Renal cortex interstitium (tissue), 11 donors: Measurements from ENCODE around the gene PRSS12. TPM values are rescaled to one million over a fixed set of nuclear protein-coding genes. Genes with fewer than 3 reads are reported as not detected.

Experiments
- DNase-seq, 11 donors: peaks; one replicate each; pipeline ENCODE4 v3.0.0-alpha.2; 2013; ENCODE audit warnings: low read depth in 9 of 11, low spot score in 4 of 11; ENCODE audit errors: extremely low read depth in 1 of 11
- polyA plus RNA-seq, 3 donors: library from polyadenylated mRNA; unstranded; fragments of 120-200 nt; gene quantifications; one replicate each; pipeline ENCODE4 v1.2.1, GENCODE V29; 2013; ENCODE audit not compliant: insufficient read length in 3 of 3

Gene PRSS12
- polyA plus RNA-seq, 3 donors, result 8.8 to 11.2 (median 9.1) TPM

DNA sequence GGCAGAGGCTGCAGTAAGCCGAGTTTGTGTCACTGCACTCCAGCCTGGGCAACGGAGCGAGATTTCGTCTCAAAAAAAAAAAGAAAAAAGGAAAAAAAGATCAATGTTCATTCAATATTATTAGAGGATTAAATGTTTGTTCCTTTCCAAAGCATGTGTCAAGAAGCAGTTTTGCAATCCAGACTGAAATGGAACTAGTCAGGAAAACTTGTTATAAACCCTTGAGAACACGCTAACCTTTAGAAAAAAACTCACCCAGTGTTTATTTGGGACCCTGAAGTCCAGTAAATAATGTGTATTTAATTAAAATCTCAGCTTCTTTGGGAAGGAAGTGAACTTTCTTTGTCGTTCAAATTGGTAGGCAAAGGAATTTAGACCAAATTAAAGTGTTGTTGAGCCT is 16.4 kb upstream of the PRSS12 start:
- no peak for DNase-seq

DNA sequence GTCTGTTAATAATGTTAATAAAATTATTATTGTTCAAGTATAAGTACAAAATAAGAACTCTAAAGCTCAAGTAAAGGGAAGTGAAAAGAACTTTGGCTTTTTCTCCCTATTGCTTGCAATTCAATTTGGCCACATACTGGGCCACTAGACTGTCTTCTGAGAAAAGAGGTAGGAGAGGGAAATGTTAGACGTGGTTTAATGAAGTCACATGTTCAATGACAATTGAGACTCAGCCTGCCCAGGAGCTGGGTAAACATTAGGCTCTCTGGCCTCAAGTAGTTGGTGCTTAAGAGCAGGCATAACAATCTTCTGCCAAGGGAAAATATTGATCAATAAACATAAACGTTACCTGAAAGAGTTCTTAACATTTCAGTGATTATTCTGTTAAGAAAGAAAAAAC is 15.1 kb upstream of the PRSS12 start:
- no peak for DNase-seq

DNA sequence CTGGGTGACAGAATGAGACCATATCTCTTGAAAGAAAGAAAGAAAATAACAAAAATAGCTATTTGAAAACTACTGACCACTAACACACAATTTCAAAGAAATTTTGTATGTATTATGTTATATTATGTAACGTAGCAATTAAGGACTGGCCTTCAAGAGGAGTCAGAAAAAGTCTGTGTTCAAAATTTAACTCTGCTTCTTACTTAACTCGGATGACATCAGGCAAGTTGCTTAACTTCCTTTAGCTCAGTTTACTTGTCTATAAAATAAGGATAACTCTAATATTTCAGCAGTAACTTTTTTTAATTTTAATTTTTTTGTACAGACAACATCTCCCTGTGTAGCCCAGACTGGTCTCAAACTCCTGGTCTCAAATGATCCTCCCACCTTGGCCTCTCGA is 14.6 kb upstream of the PRSS12 start:
- no peak for DNase-seq

DNA sequence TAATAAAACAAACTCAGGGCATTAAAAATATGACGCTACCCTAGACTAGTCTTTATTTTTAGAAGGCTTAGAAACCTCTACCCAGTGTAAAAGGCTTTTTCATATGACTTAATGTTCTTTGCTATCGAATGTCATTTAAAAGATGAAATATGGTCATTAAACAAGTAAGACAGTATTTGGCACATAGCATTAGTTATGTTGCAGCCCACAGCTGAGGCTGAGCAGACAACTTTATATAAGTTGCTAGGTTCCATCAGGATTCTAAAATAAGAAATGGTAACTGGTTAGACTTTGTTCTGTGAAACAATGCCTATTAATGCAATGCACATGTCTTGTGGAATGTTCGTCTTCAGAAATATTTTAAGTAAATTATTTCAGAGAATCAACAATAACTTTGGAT is 10.4 kb upstream of the PRSS12 start:
- no peak for DNase-seq

DNA sequence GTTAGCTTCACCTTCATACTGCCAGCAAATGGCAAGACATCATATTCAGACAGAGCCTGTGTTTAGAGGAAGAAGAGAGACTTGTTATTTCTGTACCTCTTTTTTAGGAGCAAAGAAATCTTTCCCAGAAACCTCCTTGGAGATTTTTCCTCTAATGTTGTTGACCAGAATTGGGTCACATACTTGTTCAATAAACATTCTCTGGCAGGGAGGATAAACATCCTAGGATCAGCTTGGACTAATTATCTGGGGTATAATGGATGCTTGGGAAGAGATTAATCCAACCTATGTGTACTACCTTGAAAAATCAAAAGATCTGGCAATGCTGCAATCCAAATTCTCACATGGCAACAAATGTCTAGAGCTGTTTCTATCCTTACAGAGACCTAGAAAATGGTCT is 8.4 kb upstream of the PRSS12 start:
- no peak for DNase-seq

DNA sequence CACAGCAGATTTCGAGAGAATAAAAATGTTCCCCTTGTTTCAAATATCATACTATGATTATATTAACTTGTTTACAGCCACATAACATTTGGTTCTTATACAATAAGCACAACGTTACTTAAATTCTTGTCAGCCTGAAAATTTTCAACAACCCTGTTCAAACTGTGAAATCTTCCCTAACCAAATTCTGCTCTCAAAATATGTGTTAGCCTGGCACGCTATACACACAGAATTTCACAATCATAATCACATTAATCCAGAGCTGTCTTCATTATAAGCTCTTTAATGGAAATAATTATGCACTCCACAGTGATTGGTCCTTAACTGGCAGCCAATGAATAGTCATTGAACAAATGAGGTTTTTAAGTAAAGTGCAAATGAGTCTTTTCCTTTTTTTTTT is 7.3 kb upstream of the PRSS12 start:
- DNase-seq, result no peak

DNA sequence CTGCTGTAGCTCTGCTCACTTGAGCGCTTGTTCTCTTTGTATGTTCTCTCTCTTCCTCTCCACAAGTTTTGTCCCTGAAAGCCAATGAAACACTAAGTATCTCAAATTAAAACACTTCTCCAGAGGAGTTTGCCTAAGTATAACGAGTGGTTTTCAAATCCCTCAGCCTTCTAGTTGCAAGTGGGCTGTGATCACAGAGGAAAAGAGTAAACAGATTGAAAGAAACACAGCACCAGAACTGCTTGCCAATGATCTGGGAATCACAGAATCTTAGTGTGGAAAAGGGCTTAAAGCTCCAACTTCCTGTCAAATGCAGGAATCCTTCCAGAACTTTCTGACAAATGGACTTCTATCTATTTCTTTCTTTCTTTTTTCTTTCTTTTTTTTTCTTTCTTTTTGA is 4.8 kb upstream of the PRSS12 start:
- DNase-seq, result no peak

DNA sequence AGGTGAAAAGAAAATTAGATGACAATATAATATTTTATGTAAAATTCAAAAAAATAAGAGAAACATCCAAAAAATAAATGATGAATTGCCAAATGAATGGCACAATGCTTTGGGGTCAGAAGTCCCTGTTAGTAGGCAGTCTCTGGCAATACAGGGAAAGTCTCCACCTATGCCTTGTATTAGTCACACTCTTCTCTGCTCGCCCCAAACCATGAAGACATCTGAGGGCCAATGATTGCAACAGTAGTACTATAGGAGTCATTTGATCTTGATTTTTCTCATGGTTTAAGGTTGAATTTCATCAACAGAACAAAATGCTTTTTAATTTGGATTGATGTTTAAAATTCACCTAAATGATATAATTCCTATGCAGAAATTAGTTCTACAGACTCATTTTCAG is 3.9 kb upstream of the PRSS12 start:
- no peak for DNase-seq

DNA sequence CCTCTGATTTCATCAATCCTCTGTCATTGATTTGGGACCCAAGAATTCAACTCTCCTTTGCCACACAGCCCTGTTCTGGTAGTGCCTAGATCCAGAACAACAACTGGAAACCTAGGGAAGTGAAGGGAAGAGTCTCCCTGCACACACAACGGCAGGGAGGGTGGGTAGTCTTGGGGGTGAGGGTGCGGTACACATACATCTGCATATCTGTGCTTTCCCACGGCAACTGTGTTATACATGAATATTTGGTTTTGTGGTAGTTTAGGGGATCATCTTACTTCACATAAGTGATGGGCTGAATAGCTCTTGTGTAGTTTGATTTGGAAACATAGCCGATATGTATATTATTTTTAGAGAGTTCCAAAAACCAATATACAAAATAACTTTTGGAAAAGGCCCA is 3.3 kb upstream of the PRSS12 start:
- DNase-seq, result no peak

DNA sequence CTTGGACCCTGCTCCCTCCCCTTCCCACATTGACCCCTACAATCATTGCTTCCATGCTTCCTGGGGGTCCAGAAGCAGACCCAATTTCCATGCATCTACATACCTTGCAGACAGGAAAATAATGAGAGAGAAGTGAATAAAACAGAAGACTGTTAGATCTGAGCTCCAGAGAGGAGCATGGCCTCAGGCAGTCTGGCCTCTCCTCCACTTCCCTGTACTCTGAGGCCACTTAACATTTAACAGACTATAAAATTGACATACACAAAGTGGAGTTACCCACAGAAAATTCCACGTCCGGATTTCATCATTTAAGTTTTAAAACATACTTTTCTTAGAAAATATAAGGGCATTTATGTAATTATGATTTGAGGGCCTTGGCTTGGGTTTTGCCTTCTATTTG is 2.1 kb upstream of the PRSS12 start:
- DNase-seq, result no peak

DNA sequence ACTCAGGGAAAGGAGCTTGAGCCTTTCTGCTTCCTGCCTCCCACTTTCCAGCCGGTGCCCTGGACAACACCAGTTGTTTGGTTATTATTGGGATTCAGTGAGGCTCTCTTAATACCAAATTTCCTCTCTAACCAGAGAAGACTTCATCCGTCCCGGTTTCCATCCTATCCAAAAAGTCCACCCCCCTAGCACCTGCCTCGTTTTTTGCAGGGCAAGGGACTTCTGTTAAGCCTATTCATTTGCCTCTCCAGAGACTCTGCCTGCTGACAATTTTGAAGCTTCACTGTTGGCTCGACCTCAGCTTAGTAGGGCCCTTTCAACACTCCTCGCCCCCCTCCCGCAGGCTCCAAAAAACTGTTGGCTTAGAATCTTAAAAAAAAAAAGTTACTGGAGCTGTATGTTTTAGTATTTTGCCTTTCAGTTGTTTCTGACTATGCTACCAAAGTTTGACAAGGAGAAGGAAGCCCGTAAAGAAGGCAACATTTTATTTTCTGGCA is 779 bp upstream of the PRSS12 start:
- no peak for DNase-seq

DNA sequence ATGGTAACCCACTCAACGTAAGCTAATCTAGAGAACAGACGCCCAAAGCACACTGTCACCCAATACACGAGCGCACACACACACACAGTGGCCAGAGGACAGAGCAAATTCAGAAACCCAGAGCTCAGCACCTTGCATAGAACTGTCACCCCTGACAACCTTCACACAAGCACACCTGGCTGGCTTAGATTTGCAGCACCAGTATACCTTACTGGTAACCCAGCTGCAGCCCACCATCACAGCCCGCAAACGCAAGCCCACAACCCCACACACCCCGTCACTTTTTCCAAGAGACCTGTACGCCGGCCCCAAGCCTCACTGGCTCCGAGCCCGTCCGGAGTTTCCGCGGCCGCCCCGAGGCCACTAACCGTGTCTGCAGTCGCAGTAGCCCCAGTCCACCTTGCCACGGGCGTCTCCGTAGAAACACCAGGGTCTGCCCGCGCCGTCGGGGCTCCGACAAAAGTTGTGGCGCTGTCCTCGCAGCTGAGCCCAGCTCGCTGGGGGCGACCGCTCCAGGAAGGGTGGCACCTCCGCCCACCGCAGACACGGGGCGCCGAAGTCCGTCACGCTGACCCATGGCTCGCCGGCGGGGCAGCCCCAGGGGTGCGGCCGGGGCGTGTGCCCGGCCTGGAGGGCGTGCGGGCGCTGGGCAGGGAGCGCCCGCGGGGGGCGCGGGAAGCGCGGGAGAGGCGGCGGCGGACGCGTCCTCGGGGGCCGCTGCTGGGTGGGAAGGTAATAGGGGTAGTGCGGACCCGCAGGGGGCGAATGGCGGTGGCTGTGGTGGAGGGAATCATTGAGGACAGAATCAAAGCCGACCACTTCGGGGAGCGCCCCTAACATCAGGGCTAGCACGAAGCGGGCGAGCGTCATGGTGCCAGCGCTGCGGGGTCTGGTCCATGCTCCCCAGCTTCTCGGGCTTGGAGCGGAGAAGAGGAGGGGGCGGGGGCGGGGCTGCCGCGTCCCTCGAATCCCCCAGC is 664 bp downstream of the PRSS12 start:
- DNase-seq, result peak in 1 of 11 donors; percentile 19

DNA sequence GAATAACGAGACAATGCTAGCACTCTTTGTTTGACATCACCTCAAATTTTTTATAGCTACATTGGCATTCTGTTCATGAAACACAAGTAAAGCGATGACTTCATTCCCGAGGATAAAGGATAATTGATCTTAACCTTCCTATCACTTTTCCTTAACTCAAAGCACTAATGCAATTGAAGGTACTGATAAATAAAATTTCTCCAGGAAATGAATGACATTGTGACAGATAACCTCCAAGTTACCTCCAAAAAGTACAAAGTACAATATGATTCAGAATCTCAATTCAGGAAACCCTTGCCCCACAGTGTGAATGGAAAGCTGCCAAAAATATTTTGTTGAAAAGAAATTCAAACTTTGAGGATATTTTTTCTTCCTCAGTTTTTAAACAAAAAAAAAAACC is 1.8 kb downstream of the PRSS12 start:
- DNase-seq, result no peak

DNA sequence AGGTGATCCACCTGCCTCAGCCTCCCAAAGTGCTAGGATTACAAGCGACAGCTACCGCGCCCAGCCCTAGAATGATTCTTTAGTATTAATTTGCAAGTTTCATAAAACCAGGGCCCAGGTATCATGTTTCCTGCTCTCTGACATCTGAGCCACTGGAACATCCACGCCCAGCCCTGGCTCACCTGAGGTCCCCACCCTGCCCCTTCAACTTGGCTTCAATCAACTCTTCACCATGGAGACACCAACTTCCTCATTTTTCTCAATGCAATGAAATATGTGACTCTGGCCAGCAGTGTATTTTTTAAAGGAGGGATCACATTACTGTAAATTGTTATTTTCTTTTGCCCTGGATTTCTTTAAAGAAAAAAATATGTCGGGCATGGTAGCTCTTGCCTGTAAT is 3.9 kb downstream of the PRSS12 start:
- no peak for DNase-seq

DNA sequence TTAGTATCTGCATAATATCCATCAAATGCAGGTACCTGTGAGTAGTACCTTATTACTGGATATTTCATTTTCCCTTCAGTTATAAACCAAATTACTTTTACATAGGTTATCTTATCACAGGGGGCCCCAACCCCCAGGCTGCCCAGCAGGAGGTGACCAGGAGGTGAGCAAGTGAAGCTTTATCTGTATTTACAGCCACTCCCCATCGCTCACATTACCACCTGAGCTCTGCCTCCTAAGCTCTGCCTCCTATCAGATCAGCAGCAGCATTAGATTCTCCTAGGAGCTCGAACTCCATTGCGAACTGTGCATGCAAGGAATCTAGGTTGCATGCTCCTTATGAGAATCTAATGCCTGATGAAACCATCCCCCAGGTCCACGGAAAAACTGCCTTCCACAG is 6.3 kb downstream of the PRSS12 start:
- no peak for DNase-seq

DNA sequence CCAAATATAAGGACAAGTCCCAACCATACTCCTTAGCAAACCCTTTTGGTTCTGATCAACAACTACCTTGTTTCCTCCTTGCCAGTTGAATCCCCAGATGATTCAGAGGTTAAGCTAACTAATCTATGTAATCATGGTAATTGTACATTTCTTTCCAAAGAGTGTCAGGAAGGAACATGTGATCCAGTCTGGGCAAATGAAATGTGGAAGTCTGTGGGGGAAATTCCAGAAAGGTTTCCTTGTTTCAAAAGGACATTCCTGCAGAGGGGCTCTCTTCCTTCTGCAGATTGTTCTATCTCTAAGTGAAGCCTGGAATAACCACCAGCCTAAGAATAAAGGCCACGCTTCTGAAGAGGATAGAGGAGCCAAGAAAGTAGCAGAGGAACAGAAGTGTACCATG is 7.0 kb downstream of the PRSS12 start:
- DNase-seq, result no peak

DNA sequence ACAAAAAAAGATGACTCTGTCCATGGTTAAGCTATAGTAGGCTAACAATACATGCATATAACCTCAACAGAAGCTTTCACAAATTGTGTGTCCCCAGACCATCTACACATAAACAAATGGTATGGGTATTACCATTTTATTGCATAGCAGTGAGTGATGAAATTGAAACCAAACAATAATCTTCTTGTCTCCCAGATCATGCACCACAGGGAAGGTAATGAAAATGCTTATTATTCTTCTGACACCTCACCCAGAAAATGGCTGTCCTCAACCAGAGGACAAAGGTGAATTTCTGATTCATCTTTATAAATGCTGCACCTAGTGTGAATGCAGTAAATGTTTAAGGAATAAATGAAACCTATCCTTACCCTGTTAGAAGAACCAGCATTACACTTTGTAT is 8.0 kb downstream of the PRSS12 start:
- DNase-seq, result no peak

DNA sequence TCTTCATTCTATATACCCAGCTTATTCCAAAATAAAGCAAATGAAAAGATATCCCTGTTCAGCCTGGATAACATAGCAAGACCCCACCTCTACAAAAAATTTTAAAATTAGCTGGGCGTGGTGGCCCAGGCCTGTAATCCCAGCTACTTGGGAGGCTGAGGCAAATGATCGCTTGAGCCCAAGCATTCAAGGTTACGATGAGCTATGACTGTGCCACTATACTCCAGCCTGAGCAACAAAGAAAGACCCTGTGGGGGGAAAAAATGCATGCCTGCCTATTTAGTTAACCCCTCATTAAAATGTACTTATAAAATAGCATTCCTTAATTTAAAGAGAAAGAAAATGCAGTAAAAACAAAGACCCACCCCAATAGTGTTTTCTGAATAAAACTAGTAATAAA is 9.3 kb downstream of the PRSS12 start:
- DNase-seq, result no peak

DNA sequence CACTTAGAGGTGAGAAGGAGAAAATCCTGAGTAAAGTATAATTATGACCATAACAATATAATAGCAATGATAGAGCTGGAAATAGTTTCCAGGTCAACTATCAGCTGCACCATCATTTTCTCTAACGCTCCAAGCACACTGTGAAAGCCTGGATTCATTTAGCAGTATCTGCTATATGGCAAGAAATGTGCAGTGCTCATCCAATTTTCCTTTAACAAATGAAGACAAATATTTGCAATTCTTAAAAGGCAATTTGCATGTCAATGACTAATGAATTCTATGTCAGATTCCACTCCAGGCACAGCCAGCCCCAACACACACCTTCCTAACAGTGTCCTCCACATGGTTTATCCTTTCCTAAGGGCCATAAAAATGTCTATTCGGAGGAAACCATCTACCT is 12.7 kb downstream of the PRSS12 start:
- no peak for DNase-seq

DNA sequence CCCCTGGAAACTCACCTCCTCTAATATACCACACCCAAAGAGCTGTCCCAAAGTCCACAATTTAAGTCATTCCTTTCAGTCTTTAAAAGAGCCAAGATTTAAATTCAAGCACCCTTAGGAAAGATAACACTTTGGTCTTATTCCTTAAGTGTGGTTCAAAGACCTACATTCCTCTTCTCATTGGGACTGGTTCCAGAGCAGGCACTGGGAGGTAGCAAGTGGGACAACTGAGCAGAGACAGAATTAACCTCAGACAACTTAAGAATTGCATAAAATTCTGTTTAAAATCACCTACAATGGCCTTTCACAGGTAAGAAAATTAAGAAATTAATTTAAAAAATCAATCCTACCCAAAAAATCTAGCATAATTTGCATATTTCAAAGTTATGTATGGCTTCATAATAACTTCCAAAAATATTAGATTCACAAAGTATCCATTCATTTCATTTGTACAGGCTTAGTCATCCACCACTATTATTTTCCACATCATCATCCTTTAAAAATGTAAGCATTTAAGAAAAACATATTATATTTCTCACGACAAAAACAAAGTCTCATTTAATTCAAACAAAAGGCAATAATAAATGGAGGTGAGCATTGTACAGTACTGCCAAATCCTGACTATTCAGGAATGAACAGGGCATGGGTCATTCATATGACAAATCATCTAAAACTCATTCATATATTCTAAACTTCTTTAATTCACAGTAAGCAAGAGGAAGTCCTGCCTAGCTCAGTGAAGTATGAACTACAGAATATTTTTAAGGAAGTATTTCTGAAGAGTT is 13.6 kb downstream of the PRSS12 start:
- DNase-seq, result no peak
